ENCODE results near the gene FBXO24.

FBXO24 gene

GRCh38 chr7:100565133-100565571, 21.0 kb upstream of the FBXO24 start:
- no peak for TF ChIP-seq POLR2A (IDR thresholded peaks at IDR 0.05; ENCODE audit: low read depth, low read length)
- DNase-seq (ENCODE audit: insufficient read length, low spot score) (no peak), FAIRE-seq (no peak)

- no peak for TF ChIP-seq POLR2A (IDR thresholded peaks at IDR 0.05; ENCODE audit: low read depth, low read length)
- DNase-seq (ENCODE audit: insufficient read length, low spot score) = no peak
- no peak for FAIRE-seq
These were observed 20.1 kb upstream of the FBXO24 start for GRCh38 chr7:100566018-100566531.

GRCh38 chr7:100567031-100567730, 18.9 kb upstream of the FBXO24 start:
- TF ChIP-seq POLR2A (IDR thresholded peaks at IDR 0.05; ENCODE audit: low read depth, low read length) = no peak
- FAIRE-seq = no peak

GRCh38 chr7:100567751-100568175, 18.4 kb upstream of the FBXO24 start:
- no peak for FAIRE-seq
- DNase-seq (ENCODE audit: insufficient read length, low spot score) = no peak
- no peak for TF ChIP-seq POLR2A (IDR thresholded peaks at IDR 0.05; ENCODE audit: low read depth, low read length)

More at GRCh38 chr7:100567031-100567730, 18.9 kb upstream of the FBXO24 start:
- DNase-seq (ENCODE audit: insufficient read length, low spot score) = no peak

- TF ChIP-seq POLR2A (IDR thresholded peaks at IDR 0.05; ENCODE audit: low read depth, low read length) = no peak
- DNase-seq (ENCODE audit: insufficient read length, low spot score) = no peak
- no peak for FAIRE-seq
These were observed 17.8 kb upstream of the FBXO24 start for GRCh38 chr7:100568176-100568895.

GRCh38 chr7:100568896-100569844, 17.0 kb upstream of the FBXO24 start:
- no peak for DNase-seq (ENCODE audit: insufficient read length, low spot score)
- FAIRE-seq = no peak
- TF ChIP-seq POLR2A (IDR thresholded peaks at IDR 0.05; ENCODE audit: low read depth, low read length) = no peak

GRCh38 chr7:100570954-100571828, 14.9 kb upstream of the FBXO24 start:
- DNase-seq (ENCODE audit: insufficient read length, low spot score) (no peak), FAIRE-seq (no peak)
- TF ChIP-seq POLR2A (IDR thresholded peaks at IDR 0.05; ENCODE audit: low read depth, low read length) = no peak

- DNase-seq (ENCODE audit: insufficient read length, low spot score) (no peak), FAIRE-seq (no peak)
- TF ChIP-seq POLR2A (IDR thresholded peaks at IDR 0.05; ENCODE audit: low read depth, low read length) = no peak
These were observed 14.4 kb upstream of the FBXO24 start for GRCh38 chr7:100571829-100572116.

GRCh38 chr7:100572281-100572948, 13.7 kb upstream of the FBXO24 start:
- DNase-seq (ENCODE audit: insufficient read length, low spot score) (no peak), FAIRE-seq (no peak)
- no peak for TF ChIP-seq POLR2A (IDR thresholded peaks at IDR 0.05; ENCODE audit: low read depth, low read length)

GRCh38 chr7:100572949-100573675, 13.0 kb upstream of the FBXO24 start:
- DNase-seq (ENCODE audit: insufficient read length, low spot score) = no peak
- TF ChIP-seq POLR2A (IDR thresholded peaks at IDR 0.05; ENCODE audit: low read depth, low read length) = no peak
- no peak for FAIRE-seq

GRCh38 chr7:100573691-100574361, 12.3 kb upstream of the FBXO24 start, which contains the start of gene SAP25:
TSS of gene SAP25 (minus strand) at chr7:100573900. CDS start at chr7:100573742, 158 bp downstream.
- no peak for TF ChIP-seq POLR2A (IDR thresholded peaks at IDR 0.05; ENCODE audit: low read depth, low read length)
- no peak for FAIRE-seq
- DNase-seq (ENCODE audit: insufficient read length, low spot score) = no peak
